ENCODE measurements around the gene DERA.

DERA gene

GRCh38 chr12:15996254-15996653, 85.1 kb downstream of the DERA start:
- DNase-seq (ENCODE audit: extremely low read depth, low read depth) = no peak
- peak; percentile 19 for TF ChIP-seq CTCF (IDR thresholded peaks at IDR 0.05; ENCODE audit: low read depth, low read length)

GRCh38 chr12:15996948-15997347, 85.8 kb downstream of the DERA start:
- TF ChIP-seq CTCF (IDR thresholded peaks at IDR 0.05; ENCODE audit: low read depth, low read length) = no peak

GRCh38 chr12:15997910-15998309, 86.8 kb downstream of the DERA start:
- TF ChIP-seq CTCF (IDR thresholded peaks at IDR 0.05; ENCODE audit: low read depth, low read length) = no peak
- DNase-seq (ENCODE audit: extremely low read depth, low read depth) = no peak

More at GRCh38 chr12:15996948-15997347, 85.8 kb downstream of the DERA start:
- DNase-seq (ENCODE audit: extremely low read depth, low read depth) = no peak

GRCh38 chr12:16002880-16003279, 91.7 kb downstream of the DERA start:
- no peak for TF ChIP-seq CTCF (IDR thresholded peaks at IDR 0.05; ENCODE audit: low read depth, low read length)
- no peak for DNase-seq (ENCODE audit: extremely low read depth, low read depth)

GRCh38 chr12:16003460-16003859, 92.3 kb downstream of the DERA start:
- TF ChIP-seq CTCF (IDR thresholded peaks at IDR 0.05; ENCODE audit: low read depth, low read length) = no peak
- no peak for DNase-seq (ENCODE audit: extremely low read depth, low read depth)

GRCh38 chr12:16006752-16007151, 95.6 kb downstream of the DERA start:
- no peak for DNase-seq (ENCODE audit: extremely low read depth, low read depth)
- no peak for TF ChIP-seq CTCF (IDR thresholded peaks at IDR 0.05; ENCODE audit: low read depth, low read length)

GRCh38 chr12:16008421-16008824, 97.3 kb downstream of the DERA start:
- no peak for DNase-seq (ENCODE audit: extremely low read depth, low read depth)
- no peak for TF ChIP-seq CTCF (IDR thresholded peaks at IDR 0.05; ENCODE audit: low read depth, low read length)

Measured in AG09319 (cell line).